Keratinocyte (primary cell): ENCODE results near the gene PRKAR1A. TPM values are rescaled to one million over a fixed set of nuclear protein-coding genes. Genes with fewer than 3 reads are reported as not detected.

Source experiments
- DNase-seq: peaks from one replicate; pipeline ENCODE4 v3.0.0-alpha.2; 2011; ENCODE audit warnings: low read depth, missing footprints, low spot score
- FAIRE-seq: peaks from 2 replicates; lab custom pipeline; 2011; peaks lifted over from hg19 to GRCh38; lab: Jason Lieb, UNC
- H2AFZ ChIP-seq: 2 replicates; pipeline ENCODE4 v1.6.0; 2012; ENCODE audit warnings: low read length, control low read depth, inconsistent platforms; ENCODE audit not compliant: control insufficient read depth
- H3K27ac ChIP-seq: 2 replicates; pipeline ENCODE4 v1.5.1; 2011; ENCODE audit warnings: low read length; ENCODE audit not compliant: control insufficient read depth, insufficient read depth
- H3K27me3 ChIP-seq: 3 replicates; pipeline ENCODE4 v1.6.0; 2011; ENCODE audit warnings: low read length; ENCODE audit not compliant: control insufficient read depth, insufficient read depth; ENCODE audit errors: extremely low read depth
- H3K36me3 ChIP-seq, 2 experiments: 2 replicates in 1 of 2; 3 replicates in 1 of 2; pipeline ENCODE4 v1.5.1; 2011; ENCODE audit warnings: low read length in 2 of 2, mild to moderate bottlenecking in 1 of 2; ENCODE audit not compliant: control insufficient read depth in 2 of 2, insufficient read depth in 2 of 2; ENCODE audit errors: extremely low read depth in 1 of 2
- H3K4me1 ChIP-seq: 3 replicates; pipeline ENCODE4 v1.5.1; 2011; ENCODE audit warnings: low read length; ENCODE audit not compliant: control insufficient read depth, insufficient read depth; ENCODE audit errors: extremely low read depth
- H3K4me2 ChIP-seq: 3 replicates; pipeline ENCODE4 v1.6.0; 2011; ENCODE audit warnings: low read depth, low read length; ENCODE audit not compliant: control insufficient read depth, insufficient read depth; ENCODE audit errors: extremely low read depth
- H3K4me3 ChIP-seq, 3 experiments: fragments of 200-600 bp in 1 of 3; sonication (generic) in 1 of 3; 2 replicates in 2 of 3; 3 replicates in 1 of 3; pipeline ENCODE4 v1.5.1; 2011 to 2016; ENCODE audit warnings: low read length in 3 of 3, mild to moderate bottlenecking in 3 of 3, control low read depth in 2 of 3, inconsistent platforms in 1 of 3, low read depth in 1 of 3, mixed read lengths in 1 of 3, mixed run types in 1 of 3, moderate library complexity in 1 of 3; ENCODE audit not compliant: control insufficient read depth in 2 of 3, insufficient read depth in 2 of 3; ENCODE audit errors: extremely low read depth in 1 of 3
- H3K79me2 ChIP-seq: 2 replicates; pipeline ENCODE4 v1.6.0; 2012; ENCODE audit warnings: low read length; ENCODE audit not compliant: control insufficient read depth, insufficient read depth
- H3K9ac ChIP-seq: 3 replicates; pipeline ENCODE4 v1.6.0; 2011; ENCODE audit warnings: low read length; ENCODE audit not compliant: control insufficient read depth, insufficient read depth; ENCODE audit errors: extremely low read depth
- H3K9me1 ChIP-seq: 3 replicates; pipeline ENCODE4 v1.6.0; 2011; ENCODE audit warnings: low read length; ENCODE audit not compliant: control insufficient read depth, insufficient read depth; ENCODE audit errors: extremely low read depth
- H3K9me3 ChIP-seq: 2 replicates; pipeline ENCODE4 v1.5.1; 2012; ENCODE audit warnings: low read depth, low read length; ENCODE audit not compliant: control insufficient read depth
- H4K20me1 ChIP-seq: 3 replicates; pipeline ENCODE4 v1.6.0; 2011; ENCODE audit warnings: low read length; ENCODE audit not compliant: control insufficient read depth, insufficient read depth; ENCODE audit errors: extremely low read depth
- CTCF ChIP-seq, 3 experiments: IDR thresholded peaks in 1 of 3; conservative IDR thresholded peaks in 1 of 3; optimal IDR thresholded peaks in 1 of 3; 2 replicates in 2 of 3; 3 replicates in 1 of 3; pipeline versions ENCODE3 to v1.5.1; 2011; ENCODE audit warnings: low read length in 3 of 3, mild to moderate bottlenecking in 3 of 3, moderate library complexity in 2 of 3, control low read depth in 1 of 3, inconsistent platforms in 1 of 3; ENCODE audit not compliant: insufficient read depth in 2 of 3; ENCODE audit errors: extremely low read depth in 1 of 3
- EZH2 ChIP-seq: IDR thresholded peaks from one replicate; pipeline ENCODE4 v1.6.1; 2012; ENCODE audit warnings: inconsistent platforms, mild to moderate bottlenecking, low read length, moderate library complexity
- dilution Hi-C: fragments of 300-500 bp; cut with MboI; formaldehyde crosslinking; loops from one replicate; pipeline ENCODE4 v1.7.0; 2020; ENCODE audit warnings: low sequenced_read_pairs; ENCODE audit not compliant: extremely low pct_ligation_motif_present
- polyA plus RNA-seq, 5 experiments: library from polyadenylated mRNA; depleted of rRNA in 3 of 5; stranded (reverse) in 3 of 5; stranded (forward) in 1 of 5; unstranded in 1 of 5; fragments of >200 nt; gene quantifications; 1 replicate in 1 of 5; 2 replicates in 3 of 5; 3 replicates in 1 of 5; pipeline versions ENCODE4 v1.2.1 to v1.2.3, GENCODE V29; 2011 to 2012; ENCODE audit warnings: missing spikeins in 2 of 5, low read depth in 1 of 5, low replicate concordance in 1 of 5

Gene PRKAR1A
- polyA plus RNA-seq, 1 donor (not counting 4 experiments of a cell fraction or from before 2014, with no cell fraction given), result 212 TPM

GRCh38 chr17:68495081-68495480 lies 17.1 kb upstream of the PRKAR1A start:
- Histone ChIP-seq H2AFZ (no peak overlapping the region), H3K27ac (no peak overlapping the region), H3K4me3 (no peak overlapping the region), H3K4me2 (no peak overlapping the region), H3K36me3 (no peaks in the 10 kb centered on the region), H4K20me1 (no peaks in the 10 kb centered on the region), H3K27me3 (peaks cover 3% of the 10 kb centered on the region), H3K9me3 (no peaks in the 10 kb centered on the region), H3K9ac (no peak overlapping the region), H3K79me2 (no peaks in the 10 kb centered on the region), H3K4me1 (peaks cover 2% of the 10 kb centered on the region), H3K9me1 (no peaks in the 10 kb centered on the region)
- dilution Hi-C loops, result no loop called here
- FAIRE-seq, result no peak
- DNase-seq, result no peak
- TF ChIP-seq CTCF (optimal IDR thresholded peaks at IDR 0.05 in 1 of 3, IDR thresholded peaks at IDR 0.05 in 1 of 3, conservative IDR thresholded peaks at IDR 0.05 in 1 of 3; ENCODE audit: extremely low read depth in 1 of 3, insufficient read depth in 2 of 3, low read length in 3 of 3) (no peak), EZH2 (no peak)

- no peak for FAIRE-seq
- no peaks in the 10 kb centered on the region for H3K9me3 ChIP-seq
- no peak overlapping the region for H3K4me2 ChIP-seq
- no peak overlapping the region for H3K4me3 ChIP-seq
- H3K27me3 ChIP-seq, result no peaks in the 10 kb centered on the region
- no peaks in the 10 kb centered on the region for H3K4me1 ChIP-seq
- H3K9ac ChIP-seq, result no peak overlapping the region
- no peak overlapping the region for H3K27ac ChIP-seq
- no peak for TF ChIP-seq CTCF (optimal IDR thresholded peaks at IDR 0.05 in 1 of 3, IDR thresholded peaks at IDR 0.05 in 1 of 3, conservative IDR thresholded peaks at IDR 0.05 in 1 of 3; ENCODE audit: extremely low read depth in 1 of 3, insufficient read depth in 2 of 3, low read length in 3 of 3)
- no peak for TF ChIP-seq EZH2
- no peaks in the 10 kb centered on the region for H3K36me3 ChIP-seq
- dilution Hi-C loops, result no loop called here
- no peaks in the 10 kb centered on the region for H4K20me1 ChIP-seq
- H2AFZ ChIP-seq, result no peak overlapping the region
- no peaks in the 10 kb centered on the region for H3K9me1 ChIP-seq
- DNase-seq, result no peak
- no peaks in the 10 kb centered on the region for H3K79me2 ChIP-seq
Measured at GRCh38 chr17:68497885-68498319, 14.3 kb upstream of the PRKAR1A start.
